G401 (cell line): ENCODE results near the gene POLA2. TPM values are rescaled to one million over a fixed set of nuclear protein-coding genes. Genes with fewer than 3 reads are reported as not detected.

Source experiments
- DNase-seq: peaks from one replicate; pipeline ENCODE4 v3.0.0-alpha.2; 2015; ENCODE audit warnings: low spot score
- in situ Hi-C: cut with HindIII; loops from 2 replicates; pipeline ENCODE4 v1.10.0; 2016; ENCODE audit warnings: low sequenced_read_pairs, mixed read lengths
- total RNA-seq: library from RNA; depleted of rRNA; stranded (reverse); fragments of >200 nt; shearing (Covaris generic); gene quantifications from 2 replicates; pipeline ENCODE4 v1.2.3, GENCODE V29; 2014; rRNA removed

POLA2 gene, protein sequence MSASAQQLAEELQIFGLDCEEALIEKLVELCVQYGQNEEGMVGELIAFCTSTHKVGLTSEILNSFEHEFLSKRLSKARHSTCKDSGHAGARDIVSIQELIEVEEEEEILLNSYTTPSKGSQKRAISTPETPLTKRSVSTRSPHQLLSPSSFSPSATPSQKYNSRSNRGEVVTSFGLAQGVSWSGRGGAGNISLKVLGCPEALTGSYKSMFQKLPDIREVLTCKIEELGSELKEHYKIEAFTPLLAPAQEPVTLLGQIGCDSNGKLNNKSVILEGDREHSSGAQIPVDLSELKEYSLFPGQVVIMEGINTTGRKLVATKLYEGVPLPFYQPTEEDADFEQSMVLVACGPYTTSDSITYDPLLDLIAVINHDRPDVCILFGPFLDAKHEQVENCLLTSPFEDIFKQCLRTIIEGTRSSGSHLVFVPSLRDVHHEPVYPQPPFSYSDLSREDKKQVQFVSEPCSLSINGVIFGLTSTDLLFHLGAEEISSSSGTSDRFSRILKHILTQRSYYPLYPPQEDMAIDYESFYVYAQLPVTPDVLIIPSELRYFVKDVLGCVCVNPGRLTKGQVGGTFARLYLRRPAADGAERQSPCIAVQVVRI
- 10.8 and 19.4 TPM in 2 replicates for total RNA-seq

DNA sequence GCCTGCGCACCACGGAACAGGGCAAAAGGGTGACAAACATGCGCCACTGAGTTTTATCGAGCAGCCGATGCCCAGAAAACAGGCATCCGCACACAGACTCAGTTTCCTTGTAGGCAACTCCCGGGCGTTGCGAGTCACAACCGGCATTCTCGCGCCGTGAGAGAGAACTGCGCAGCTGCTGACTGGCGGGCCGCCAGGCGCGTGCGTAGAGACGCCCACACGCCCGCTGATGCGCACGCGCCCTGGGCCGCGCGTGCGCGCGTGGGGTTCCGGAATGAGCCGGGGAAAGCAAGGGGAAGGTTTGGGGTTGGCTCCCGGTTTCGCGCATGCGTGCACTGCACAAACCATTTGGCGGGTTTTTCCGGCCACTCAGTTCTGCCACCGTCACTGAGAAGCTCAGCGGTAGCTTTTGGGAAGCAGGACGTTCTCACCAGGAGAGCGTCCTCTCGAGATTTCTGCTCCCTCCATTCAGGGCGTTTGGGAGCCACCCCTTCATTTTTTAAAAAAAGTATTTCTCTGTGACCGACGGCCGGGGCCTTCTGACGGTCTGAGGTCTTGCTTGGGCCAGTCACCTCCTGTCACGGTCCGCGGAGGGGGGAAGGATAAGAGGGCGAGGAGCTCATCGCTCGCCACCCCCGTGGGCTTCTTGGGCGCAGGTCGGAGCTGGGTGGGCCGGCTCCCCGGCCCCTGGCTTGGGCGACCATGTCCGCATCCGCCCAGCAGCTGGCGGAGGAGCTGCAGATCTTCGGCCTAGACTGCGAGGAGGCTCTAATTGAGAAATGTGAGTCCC, at the start of gene POLA2:
Gene POLA2 (plus strand): TSS at position 372 of the 790 bp plus-strand sequence. CDS start 331 bp downstream, at position 703.
- in situ Hi-C loops, result no loop called here
- peak; percentile 93 for DNase-seq

DNA sequence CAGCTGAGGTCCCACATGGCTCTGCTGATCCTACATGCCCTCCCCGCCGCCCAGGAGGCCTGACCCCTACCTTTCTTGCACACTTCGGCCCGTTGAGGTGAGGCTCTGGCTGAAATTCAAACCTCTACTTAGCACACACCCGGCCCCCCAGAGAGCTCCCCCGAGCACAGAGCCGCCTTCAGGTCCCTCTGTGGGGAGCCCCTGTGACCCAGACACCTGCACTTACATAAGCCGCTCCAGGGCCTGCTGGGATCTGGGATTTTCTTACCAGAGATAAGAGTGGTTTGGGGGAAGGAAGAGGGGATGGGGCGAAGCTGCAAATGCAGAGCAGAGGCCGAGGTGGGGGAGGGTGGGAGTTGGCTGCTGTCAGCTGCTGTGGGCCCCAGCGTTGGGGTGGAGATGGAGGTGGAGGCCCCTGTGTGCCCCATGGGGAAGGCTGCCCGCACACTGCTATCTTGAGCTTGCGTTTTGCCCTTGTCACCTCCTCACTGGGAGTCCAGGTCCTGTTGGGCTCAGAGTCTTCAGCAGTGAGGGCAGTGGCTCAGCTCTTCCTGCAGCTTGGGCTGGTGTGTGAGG, 49.4 kb upstream of the POLA2 start:
- in situ Hi-C loops, result no loop called here

DNA sequence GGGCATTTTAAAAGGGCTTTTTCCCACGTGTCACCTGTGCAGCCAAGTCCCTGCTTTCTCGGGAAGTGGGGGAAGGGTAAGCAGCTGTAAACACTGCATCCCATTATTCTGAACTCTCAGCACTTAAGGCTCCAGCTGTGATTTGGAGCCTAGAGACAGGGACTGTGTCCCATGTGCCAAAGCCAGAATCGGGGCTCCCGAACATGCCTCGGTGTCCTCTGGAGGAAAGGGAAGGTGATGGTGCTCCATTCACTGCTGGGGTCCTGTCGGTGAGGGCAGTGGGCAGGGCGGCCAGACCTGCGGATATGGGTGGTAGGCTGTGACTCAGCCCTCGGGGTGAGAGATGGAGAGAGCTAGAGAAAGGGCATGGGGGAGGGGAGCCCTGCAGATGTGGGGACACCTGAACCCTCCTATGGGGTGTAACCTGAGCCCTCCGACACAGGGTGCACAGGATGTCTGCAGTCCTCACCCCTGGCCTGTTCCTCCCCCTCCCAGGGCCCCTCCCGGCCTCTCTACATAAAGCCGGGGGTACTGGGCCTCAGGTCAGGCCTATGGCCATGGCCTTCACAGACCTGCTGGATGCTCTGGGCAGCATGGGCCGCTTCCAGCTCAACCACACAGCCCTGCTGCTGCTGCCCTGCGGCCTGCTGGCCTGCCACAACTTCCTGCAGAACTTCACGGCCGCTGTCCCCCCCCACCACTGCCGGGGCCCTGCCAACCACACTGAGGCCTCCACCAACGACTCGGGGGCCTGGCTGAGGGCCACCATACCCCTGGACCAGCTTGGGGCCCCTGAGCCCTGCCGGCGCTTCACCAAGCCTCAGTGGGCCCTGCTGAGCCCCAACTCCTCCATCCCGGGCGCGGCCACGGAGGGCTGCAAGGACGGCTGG, 48.2 kb upstream of the POLA2 start:
- in situ Hi-C loops, result no loop called here
- no peak for DNase-seq

More for the DNA sequence above, 49.4 kb upstream of the POLA2 start:
- DNase-seq, result no peak

DNA sequence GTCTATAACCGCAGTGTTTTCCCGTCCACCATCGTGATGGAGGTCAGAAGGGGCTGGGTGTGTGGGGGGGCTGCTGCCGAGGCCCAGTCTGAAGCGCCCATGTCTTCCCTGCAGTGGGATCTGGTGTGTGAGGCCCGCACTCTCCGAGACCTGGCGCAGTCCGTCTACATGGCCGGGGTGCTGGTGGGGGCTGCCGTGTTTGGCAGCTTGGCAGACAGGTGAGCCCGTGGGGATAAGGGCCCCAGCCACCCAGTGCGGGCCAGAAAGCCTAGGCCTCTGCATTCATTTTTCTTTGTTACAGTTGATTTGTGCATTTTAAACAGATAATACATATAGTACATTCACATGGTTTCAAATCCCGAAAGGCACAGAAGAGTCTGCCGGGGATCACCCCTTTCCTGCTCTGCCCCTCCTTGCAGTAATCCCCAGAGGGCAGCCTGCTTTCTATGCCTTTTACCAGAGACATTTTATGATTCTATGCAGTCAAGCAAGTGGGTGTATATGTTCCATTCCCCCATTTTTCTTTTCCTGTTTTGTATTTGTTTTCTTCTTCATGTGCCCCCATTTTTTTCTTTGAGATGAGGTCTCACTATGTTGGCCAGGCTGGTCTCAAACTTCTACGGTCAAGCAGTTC, 47.4 kb upstream of the POLA2 start:
- in situ Hi-C loops, result no loop called here
- DNase-seq, result no peak

DNA sequence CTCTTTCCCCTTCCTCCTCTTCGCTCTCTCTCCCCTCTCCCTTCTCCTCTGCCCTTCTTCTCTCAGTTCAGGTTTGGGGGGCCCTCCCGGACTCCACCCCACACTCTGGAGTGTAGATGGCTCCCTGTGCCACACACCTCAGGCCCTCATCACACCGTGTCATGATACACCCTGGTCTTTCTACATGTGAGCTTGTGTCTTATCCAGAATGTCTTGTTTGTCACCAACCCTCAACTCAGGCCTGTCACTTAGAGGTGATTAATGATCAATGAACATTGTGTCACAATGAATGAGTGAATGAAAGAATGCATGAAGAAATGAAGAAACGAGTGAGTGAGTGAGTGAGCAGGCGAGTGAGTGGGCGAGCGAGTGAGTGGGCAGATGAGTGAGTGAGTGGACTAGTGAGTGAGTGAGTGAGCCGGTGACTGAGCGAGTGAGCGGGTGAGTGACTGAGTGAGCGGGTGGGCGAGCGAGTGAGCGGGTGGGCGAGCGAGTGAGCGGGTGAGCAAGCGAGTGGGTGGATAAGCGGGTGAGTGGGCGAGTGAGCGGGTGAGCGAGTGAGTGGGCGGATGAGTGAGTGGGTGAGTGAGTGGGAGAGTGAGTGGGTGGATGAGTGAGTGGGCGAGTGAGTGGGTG, 46.2 kb upstream of the POLA2 start:
- in situ Hi-C loops, result no loop called here
- DNase-seq, result no peak

DNA sequence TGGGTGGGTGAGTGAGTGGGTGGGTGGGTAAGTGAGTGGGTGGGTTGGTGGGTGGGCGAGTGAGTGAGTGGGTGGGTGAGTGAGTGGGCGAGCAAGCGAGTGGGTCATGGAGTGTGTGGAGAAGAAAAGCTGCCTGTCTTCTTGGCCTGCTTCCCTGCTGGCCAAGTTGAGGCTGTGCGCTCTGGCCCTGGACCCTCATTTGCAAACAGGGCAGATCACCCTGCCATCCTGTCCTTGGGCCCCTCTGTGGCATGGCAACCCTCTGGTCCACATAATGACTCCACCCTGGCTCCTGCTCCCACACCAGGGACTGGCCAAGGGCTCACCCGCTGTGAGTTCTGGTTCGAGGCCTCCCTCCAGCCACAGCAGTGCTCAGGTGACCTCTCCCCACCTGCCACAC, 44.9 kb upstream of the POLA2 start:
- in situ Hi-C loops, result no loop called here
- DNase-seq, result no peak

DNA sequence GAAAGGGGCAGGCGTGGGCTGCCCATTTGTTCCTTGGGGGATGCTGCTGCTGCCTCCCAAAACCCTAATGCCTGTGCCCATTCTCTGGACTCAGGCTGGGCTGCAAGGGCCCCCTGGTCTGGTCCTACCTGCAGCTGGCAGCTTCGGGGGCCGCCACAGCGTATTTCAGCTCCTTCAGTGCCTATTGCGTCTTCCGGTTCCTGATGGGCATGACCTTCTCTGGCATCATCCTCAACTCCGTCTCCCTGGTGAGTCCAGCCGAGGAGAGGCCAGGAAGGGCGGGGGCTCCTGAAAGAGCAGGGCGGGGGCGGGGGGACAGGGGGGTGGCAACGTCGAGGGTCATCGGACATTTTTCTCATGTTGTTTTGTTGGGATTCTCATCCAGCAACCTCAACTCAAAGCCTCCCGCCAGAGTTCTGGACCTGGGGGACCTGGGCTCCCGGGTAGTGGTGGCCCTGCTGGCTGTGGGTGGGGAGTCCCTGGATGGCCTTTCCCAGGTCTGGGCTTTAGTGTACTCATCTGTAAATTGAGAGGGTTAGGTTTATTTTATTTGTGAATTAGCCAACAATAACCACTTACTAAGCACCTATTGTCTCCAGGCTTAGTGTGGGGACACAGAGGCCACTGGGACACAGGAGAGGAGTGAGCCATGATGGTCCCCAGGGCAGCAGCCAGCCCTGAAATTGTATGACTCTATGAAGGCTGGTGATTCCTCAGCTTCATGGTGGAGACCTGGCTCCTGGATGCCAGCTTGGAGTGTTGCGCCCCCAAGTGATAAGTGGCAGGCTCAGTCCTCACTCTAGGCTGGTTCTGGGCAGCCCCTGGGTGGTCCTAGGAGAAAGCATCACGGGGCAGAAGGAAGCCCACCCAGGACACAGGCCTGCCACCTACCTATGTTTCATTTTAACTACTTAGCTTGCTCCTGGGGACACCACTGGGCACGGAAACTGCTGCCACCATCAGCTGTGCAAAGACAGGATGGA, 44.0 kb upstream of the POLA2 start:
- in situ Hi-C loops, result no loop called here
- DNase-seq, result no peak

DNA sequence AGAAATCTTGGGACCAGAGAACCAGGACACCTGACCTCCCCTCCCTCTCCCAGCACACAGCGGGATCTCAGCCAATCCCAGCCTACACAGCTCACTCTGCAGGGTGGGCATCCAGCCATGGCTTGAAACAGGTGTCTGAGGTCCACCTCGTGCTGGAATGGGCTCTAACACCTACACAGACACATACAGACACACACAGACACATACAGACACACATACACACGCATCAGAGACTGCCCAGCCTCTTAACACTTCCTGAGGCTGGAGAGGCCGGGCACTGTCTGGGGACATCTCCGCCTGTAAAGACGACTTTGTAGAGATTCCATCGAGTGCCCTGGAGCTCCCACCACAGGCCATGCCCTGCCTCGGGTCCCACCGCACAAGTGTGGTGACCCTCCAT, 43.3 kb upstream of the POLA2 start:
- DNase-seq, result no peak
- in situ Hi-C loops, result no loop called here

DNA sequence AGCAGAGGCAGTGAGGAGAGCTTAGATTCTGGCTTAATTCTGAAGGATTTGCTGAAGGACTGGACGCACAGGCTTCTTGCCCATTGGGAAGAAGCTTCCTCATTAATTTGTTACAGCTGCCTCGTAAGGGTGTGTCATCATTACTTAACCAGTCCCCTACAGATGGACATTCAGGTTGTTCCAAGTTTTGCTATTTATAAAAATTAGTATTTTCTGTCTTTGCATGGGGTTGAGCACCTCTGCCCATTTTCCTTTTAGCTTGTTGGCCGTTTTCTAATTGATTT, 41.9 kb upstream of the POLA2 start:
- in situ Hi-C loops, result no loop called here
- no peak for DNase-seq

DNA sequence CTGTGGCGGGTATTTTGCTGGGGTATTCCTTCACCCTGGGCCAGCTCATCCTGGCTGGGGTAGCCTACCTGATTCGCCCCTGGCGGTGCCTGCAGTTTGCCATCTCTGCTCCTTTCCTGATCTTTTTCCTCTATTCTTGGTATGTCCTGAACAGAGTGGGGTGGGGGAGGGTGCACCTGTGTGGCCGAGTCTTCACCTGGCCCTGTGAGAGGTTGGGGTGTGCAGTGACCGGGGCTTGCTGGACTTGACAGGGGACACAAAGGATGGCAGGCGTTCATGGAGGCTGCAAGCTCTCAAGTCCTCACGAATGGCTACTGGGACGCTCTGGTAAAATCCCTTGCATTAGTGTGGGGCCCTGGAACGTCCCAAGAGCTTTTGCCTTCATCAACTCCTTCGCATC, 40.7 kb upstream of the POLA2 start:
- DNase-seq, result no peak
- in situ Hi-C loops, result no loop called here

DNA sequence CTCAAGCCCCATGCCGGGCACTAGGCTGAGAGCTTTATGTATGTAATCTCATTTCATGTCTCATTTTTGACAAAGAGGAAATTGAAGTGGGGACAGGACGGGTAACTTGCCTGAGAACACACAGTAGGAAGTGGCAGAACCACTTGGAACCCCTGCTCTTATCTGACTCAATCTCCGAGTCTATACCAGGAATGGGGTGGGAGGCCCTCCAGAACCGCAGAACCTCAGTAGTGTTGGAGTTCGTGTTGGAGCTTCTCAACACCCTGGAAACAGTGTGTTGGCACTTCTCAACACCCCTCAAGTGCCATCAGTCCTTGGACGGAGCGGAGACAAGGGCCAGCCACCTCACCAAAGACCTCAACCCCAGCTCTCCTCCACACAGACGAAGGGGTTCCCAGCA, 38.8 kb upstream of the POLA2 start:
- in situ Hi-C loops, result no loop called here
- no peak for DNase-seq

DNA sequence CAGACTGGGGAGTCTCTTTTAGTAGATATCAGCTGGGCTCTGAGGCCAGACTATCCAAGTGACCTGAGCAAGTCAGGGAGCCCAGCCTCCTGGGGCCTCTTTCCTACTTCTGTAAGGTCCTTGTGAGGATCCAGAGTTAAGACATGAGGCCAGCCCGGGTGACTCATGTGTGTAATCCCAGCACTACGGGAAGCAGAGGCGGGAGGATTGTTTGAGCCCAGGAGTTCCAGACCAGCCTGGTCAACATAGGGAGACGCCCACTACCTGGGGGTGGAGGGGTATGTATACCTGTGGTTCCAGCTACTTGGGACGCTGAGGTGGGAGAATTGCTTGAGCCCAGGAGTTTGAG, 36.9 kb upstream of the POLA2 start:
- no peak for DNase-seq
- in situ Hi-C loops, result no loop called here

DNA sequence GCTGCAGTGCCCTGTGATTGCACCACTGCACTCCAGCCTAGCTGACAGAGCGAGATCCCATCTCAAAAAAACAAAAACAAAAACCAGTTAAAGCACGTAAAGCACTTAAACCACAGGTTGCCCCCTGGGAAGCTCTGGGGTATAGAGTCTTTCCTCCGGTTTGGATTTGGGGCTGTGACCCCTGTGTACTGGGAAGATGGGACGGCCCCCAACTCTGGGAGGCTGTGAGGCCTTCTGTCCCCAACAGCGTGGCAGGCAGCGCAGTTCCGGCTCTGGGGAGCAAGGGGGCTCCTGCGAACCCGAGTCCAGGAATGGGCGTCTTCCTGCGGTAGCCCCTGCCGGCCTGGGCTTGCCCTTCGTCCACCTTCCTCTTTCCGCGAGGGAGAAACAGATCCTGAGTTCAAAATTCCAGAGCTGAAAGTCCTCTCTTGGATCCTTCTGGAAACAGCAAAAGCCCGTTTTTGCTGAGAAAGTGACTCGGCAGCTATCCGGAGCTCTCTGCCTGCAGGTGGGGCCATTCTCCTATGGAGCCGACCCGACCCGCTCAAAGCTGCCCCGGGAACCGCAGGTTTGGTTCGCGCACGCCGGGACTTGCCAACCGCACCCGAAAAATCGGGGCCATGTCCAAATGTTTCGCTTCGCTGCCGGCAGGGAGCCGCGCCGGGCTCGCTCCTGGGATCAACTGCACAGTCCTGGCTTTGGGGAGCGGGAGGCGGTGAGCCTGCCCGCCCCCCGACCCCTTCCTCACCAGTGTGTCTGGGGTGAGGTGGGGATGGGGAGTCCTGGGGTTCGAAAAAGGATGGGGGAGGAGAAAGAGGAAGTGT, 36.3 kb upstream of the POLA2 start:
- DNase-seq, result peak; percentile 25
- in situ Hi-C loops, result no loop called here

DNA sequence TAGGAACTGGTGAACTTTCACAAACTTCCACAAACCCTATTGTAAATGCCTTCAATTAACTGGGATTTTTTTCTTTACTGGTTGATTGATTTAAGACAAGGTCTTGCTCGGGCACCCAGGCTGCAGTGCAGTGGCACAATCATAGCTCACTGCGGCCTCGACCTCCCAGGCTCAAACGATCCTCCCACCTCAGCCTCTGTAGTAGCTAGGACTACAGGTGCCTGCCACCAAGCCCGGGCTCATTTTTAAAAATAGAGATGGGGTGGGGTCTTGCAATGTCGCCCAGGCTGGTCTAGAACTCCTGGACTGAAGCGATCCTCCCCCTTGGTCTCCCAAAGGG, 35.7 kb upstream of the POLA2 start:
- no peak for DNase-seq
- in situ Hi-C loops, result no loop called here

DNA sequence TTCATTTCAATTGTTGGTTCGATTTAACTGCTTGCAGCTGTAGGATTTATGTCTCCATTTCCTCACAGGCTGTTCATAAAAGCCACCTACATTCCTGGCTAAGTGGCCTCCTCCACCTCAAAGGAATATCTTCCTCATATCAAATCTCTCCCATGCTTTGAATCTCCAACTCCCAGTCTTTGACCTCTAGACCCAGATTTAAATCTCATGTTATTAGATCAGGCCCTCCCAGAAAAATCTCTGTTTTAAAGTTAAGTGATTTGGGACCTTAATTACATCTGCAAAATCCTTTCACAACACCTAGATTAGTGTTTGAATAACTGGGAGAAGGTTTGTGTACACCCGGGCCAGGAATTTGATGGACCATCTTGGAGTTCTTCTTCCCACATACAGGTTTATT, 33.9 kb upstream of the POLA2 start:
- in situ Hi-C loops, result no loop called here
- no peak for DNase-seq

DNA sequence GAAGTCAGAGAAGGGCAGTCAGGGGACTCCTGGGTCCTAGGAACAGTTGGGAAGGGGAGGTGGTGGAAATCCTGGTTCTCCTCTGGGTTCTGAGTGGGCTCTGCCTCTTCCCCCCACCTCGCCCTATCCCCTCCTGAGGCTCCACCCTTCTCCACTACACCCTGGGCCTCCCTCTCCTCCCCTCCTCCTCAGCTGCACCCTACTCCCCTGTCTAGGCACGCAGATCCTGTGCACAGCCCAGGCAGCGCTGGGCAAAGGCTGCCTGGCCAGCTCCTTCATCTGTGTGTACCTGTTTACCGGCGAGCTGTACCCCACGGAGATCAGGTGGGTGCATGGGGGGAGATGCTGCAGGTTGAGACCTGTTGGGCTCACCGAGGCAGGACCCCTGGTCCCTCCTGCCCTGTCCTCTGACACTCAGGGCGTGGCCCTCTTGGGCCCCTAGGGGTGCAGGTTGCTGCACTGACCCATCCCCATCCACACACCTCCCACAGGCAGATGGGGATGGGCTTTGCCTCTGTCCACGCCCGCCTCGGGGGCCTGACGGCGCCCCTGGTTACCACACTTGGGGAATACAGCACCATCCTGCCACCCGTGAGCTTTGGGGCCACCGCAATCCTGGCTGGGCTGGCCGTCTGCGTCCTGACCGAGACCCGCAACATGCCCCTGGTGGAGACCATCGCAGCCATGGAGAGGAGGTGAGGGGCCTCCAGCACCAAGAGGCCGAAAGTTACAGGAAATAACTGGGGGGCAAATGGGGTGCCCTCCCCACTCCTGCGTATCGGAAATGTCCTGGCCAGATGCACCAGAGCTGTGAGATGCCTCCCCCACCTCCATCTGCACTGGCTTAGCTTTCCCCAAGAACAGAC, 25.3 kb upstream of the POLA2 start:
- DNase-seq, result no peak
- in situ Hi-C loops, result no loop called here
